ENCODE measurements around the gene MYO16.

DNA sequence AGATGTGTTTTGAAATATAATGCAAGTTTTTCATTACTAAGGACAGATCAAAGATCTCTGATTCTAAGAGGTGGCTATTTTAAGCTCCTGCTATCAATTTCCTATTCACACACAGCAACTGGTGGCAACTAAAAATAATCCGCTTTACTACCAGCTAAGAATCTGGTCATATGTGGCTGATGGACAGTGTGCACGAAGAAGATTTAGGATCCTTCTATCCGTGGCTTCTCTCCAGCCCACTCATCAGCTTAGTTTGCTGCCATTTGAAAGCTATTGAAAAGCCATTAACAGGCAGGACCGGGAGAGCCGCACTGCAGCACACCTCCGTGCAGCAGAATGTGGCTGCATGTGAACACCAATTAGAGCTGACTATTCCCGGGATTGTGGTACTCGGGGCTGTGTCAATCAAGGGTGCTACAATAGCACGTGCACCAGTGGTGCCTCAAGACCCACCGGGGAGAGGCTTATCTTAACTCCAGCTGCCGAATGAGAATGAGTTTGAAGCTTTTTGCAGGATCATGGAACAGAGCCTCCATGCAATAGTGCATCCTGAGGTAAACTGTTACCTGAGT, at the start of gene MYO16:
- TF ChIP-seq POLR2AphosphoS5 (IDR thresholded peaks at IDR 0.05) = no peak
- no peak for TF ChIP-seq CTCF (IDR thresholded peaks at IDR 0.05)
- no peak for TF ChIP-seq POLR2A (IDR thresholded peaks at IDR 0.05)

Data from breast epithelium (tissue), 3 donors.